OCI-M1 (cell line): ENCODE results near the gene LIFR.
A peak's percentile ranks its signal among the peaks of the same experiment; 100 is the strongest.

Experiments
- DNase-seq: peaks from one replicate; lab custom pipeline; 2025; lab: John Stamatoyannopoulos, UW

The LIFR gene

GRCh38 chr5:38465702-38466423 lies 90.6 kb downstream of the LIFR start:
- DNase-seq, result no peak

DNA sequence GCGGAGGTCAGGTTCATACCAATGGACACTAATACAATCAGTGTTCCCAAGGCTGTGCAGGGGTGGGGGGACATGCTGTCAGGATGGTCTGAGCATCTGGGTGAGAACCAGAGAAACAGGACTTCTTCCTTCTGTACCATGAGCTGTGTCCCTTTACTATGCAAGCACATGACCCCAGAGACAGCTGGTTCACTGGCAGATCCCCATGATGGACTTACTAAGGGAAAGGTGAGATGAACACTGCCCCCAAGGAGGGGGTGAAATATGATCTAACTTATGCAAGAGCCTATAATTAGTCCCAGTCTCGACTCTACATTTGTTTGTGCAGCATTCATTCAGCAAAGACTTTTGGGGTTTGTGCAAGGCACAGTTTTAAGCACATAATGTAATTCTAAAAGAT lies 91.4 kb downstream of the LIFR start:
- DNase-seq, result no peak

DNA sequence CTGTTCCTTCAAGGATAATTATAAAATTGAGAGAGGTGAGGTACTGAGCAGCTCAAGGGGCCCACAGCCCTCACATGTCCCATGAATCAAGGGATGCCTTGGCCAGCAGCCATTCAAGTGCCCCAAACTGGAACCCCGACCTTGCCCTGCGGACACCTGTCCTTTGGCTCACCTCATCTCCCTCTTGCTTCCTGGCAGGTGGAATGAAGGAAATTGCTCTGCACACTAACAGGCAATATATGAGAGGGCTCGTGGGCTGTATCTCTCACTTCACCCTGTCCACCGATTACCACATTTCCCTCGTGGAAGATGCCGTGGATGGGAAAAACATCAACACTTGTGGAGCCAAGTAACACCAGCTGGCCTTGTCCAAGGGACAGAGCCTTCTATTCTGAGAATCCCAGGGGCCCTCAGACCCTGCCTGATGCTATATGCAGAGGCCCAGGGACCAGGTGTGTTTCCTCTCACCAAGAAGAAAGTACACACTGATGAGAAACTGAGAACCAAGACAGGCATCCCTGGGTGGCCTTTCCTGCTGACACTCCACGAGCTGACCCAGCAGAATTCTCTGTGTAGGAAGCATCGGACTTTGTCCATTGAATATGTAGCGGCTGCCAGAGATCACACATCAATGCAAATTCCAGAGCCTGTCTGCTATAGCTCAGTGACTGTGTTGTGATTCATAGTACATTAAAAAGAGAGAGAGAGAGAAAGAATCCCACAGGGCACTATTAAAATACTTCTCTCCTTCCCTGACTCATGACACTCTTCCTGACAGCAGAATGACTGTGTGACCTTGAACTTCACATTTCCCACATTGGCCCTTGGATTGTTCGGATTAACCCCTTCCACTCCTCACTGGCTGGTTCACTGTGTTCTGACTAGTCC lies 92.6 kb downstream of the LIFR start:
- DNase-seq, result no peak

DNA sequence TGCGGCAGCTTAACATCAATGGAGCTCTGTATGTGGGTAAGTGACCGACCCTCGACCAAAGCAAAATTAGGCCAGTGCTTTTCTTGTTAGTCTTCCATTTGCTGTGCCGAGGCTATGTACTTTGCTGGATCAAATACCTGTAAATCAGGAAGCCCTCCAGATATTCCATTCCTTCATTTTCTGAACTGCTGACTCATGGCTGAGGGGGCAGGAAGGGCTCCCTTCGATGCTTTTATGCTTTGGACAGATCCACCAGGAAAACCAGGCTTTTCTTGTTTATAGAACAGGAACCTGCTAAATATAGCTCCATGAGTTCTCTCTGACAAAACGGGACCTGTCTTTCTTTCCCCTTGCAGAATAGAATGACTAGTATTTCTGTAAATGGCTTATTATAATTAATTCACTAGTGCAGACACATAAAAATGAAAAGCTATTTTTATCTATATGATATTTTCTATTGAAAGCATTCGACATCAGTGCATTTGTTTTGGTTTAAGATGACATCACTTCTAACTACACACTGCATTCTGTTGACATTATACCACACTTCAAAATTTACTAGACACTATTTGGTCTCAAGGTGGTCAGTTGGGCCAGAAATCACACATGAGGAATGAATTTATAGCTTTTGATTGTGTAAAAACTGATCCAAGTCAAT lies 93.3 kb downstream of the LIFR start:
- no peak for DNase-seq

GRCh38 chr5:38458174-38458573 lies 98.3 kb downstream of the LIFR start:
- no peak for DNase-seq

- DNase-seq, result no peak
Observed at GRCh38 chr5:38456657-38457399, 99.6 kb downstream of the LIFR start.

- no peak for DNase-seq
Observed at GRCh38 chr5:38455796-38456330, 100.6 kb downstream of the LIFR start.

- no peak for DNase-seq
Observed at GRCh38 chr5:38453921-38454320, 102.5 kb downstream of the LIFR start.

GRCh38 chr5:38453506-38453905 lies 102.9 kb downstream of the LIFR start:
- DNase-seq, result peak; percentile 72

DNA sequence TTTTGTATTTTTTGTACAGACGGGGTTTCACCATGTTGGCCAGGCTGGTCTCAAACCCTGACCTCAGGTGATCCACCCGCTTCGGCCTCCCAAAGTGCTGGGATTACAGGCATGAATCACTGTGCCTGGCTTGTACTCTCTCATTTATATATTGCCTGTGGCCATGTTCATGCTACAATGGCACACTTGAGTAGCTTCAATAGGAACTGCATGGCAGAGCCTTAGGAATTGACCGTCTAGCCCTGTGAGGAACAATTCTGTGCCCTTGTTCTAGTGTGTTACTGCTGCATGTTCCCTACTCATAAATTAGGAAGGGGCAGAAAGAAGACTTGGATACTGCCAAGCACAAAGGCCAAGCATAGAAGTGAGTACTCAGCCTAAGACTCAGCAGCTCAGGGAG lies 104.2 kb downstream of the LIFR start:
- no peak for DNase-seq

- DNase-seq, result no peak
Observed at GRCh38 chr5:38451074-38451725, 105.2 kb downstream of the LIFR start.

DNA sequence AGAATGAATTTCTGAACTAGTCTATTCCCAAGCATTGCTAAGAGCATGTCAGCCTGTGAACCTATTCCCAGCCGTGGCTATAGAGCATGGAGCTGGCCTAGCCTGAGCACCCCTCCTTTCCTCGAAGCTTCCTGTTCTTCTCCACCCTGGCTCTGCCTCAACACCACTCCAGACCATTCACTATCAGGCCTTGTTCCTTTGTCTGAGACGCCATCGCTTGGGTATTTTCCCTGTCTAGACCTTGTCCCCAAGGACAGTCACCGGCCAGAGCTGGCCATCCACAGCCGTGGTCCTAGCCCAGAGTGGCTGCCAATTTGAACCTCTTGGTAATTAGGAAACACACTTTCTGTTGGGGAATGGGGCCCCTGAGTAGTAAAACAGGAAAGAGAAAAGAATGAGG lies 105.8 kb downstream of the LIFR start:
- DNase-seq, result no peak

- peak; percentile 23 for DNase-seq
Observed at GRCh38 chr5:38448568-38449350, 107.7 kb downstream of the LIFR start.

- no peak for DNase-seq
Observed at GRCh38 chr5:38447786-38448185, 108.7 kb downstream of the LIFR start.

DNA sequence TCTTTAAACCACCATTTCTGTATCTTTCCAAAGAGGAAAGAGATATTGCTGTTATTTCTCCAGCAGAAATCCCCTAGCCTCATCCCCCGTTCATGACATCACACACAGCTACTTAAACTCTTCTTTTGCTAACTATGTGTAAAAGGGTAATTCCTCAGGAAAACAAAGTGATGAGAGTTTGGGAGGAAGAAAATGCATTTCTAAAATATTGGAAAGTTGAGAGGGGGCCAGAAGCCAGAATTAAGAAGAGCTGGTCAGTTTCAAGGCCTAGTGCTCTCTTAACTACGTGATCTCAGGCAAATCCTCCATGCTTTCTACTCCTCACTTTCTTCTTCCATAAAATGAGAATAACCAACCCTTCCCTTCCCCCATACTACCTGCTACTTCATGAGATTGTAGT lies 109.4 kb downstream of the LIFR start:
- no peak for DNase-seq

DNA sequence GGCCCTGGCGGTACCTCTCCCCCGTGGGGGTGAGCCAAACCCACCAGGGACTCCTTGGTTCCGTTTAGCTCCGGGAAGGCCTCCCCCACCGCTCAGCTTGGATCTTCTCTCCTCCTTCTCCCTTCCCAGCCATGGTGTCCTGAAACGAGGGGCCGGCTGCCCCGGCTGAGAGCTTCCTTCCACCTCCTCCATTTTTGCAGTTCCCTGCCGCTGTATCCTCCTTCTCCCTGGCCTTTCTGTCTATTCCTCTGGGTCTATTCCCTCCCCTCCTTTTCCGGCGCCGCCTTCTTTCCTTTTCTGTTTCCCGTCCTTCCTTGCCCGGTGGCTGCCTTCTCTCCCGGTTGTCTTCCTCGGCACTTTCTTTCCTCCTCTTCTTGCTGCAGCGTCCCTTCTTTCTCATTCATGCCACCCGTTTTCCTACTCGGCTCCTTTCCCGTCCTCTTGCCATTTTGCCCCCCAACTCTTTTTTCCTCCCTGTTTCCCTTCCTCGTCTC lies 110.4 kb downstream of the LIFR start:
- no peak for DNase-seq

- no peak for DNase-seq
Observed at GRCh38 chr5:38445374-38446028, 110.9 kb downstream of the LIFR start.

GRCh38 chr5:38443390-38443789 lies 113.1 kb downstream of the LIFR start:
- DNase-seq, result no peak

GRCh38 chr5:38442247-38442573 lies 114.2 kb downstream of the LIFR start:
- DNase-seq, result no peak
